GM12878 (cell line): ENCODE results near the gene ENDOV. TPM values are rescaled to one million over a fixed set of nuclear protein-coding genes. Genes with fewer than 3 reads are reported as not detected.

Experiments
- ATAC-seq: fragments of 200-7000 bp; cut with Tn5 transposase; 3 replicates; pipeline ENCODE4 v1.9.1; 2020; ENCODE audit warnings: mild to moderate bottlenecking, moderate library complexity
- BruUV-seq: library from RNA; stranded (reverse); fragments of 400-500 nt; replicated peaks from 2 replicates; lab custom pipeline; 2021; lab: Mats Ljungman, UMichigan
- CTCF ChIA-PET: fragments of 300-600 bp; sonication (Branson Sonifier 250); formaldehyde crosslinking; extraction: SDS; loops from one replicate; lab custom pipeline; 2021; ENCODE audit warnings: inconsistent platforms; lab: Yijun Ruan, JAX
- POLR2A ChIA-PET: fragments of 350-600 bp; formaldehyde crosslinking; extraction: SDS; loops from one replicate; lab custom pipeline; 2021; ENCODE audit warnings: inconsistent platforms; lab: Charles Lee
- RAD21 ChIA-PET: fragments of 300-600 bp; sonication (Branson Sonifier 250); formaldehyde crosslinking; loops from one replicate; lab custom pipeline; 2023; ENCODE audit warnings: antibody characterized with exemption; ENCODE audit not compliant: unreplicated experiment; lab: Charles Lee
- SMC1A ChIA-PET: fragments of 300-600 bp; sonication (Branson Sonifier 250); formaldehyde crosslinking; loops from one replicate; lab custom pipeline; 2023; ENCODE audit not compliant: unreplicated experiment, uncharacterized antibody; lab: Charles Lee
- DNase-seq: peaks from one replicate; pipeline ENCODE4 v3.0.0-alpha.2; 2011; ENCODE audit warnings: low read depth, low spot score
- FAIRE-seq: peaks from 3 replicates; lab custom pipeline; 2011; peaks lifted over from hg19 to GRCh38; lab: Jason Lieb, UNC
- H2AFZ ChIP-seq: 2 replicates; pipeline ENCODE4 v1.6.0; 2011; ENCODE audit warnings: low read depth, low read length, control low read depth; ENCODE audit not compliant: control insufficient read depth
- H3K27ac ChIP-seq: 2 replicates; pipeline ENCODE4 v1.5.1; 2011; ENCODE audit warnings: control low read depth; ENCODE audit not compliant: control insufficient read depth, insufficient read depth
- H3K27me3 ChIP-seq, 2 experiments: replicated peaks in 1 of 2; 2 replicates each; pipeline versions ENCODE4 v1.6.0 to v1.6.1; 2011; ENCODE audit warnings: low read length in 1 of 2; ENCODE audit not compliant: control insufficient read depth in 2 of 2, insufficient read depth in 2 of 2
- H3K36me3 ChIP-seq, 2 experiments: 2 replicates each; pipeline ENCODE4 v1.5.1; 2011; ENCODE audit warnings: low read length in 1 of 2; ENCODE audit not compliant: control insufficient read depth in 2 of 2, insufficient read depth in 2 of 2
- H3K4me1 ChIP-seq: 2 replicates; pipeline ENCODE4 v1.6.1; 2011; ENCODE audit warnings: mild to moderate bottlenecking, low read length, moderate library complexity, mixed read lengths; ENCODE audit not compliant: control insufficient read depth, insufficient read depth
- H3K4me2 ChIP-seq: 2 replicates; pipeline ENCODE4 v1.6.0; 2011; ENCODE audit warnings: control low read depth; ENCODE audit not compliant: control insufficient read depth, insufficient read depth
- H3K4me3 ChIP-seq: fragments of 200-600 bp; sonication (generic); 2 replicates; pipeline ENCODE4 v1.5.1; 2016
- H3K79me2 ChIP-seq: 2 replicates; pipeline ENCODE4 v1.6.0; 2011; ENCODE audit warnings: low read length; ENCODE audit not compliant: control insufficient read depth, insufficient read depth
- H3K9ac ChIP-seq: 2 replicates; pipeline ENCODE4 v1.8.0; 2011; ENCODE audit warnings: low read length, control low read depth, mixed read lengths; ENCODE audit not compliant: control insufficient read depth, insufficient read depth
- H3K9me3 ChIP-seq: replicated peaks from 3 replicates; pipeline ENCODE4 v1.5.1; 2011; ENCODE audit warnings: mild to moderate bottlenecking, low read length; ENCODE audit not compliant: control insufficient read depth, insufficient read depth
- H4K20me1 ChIP-seq: 2 replicates; pipeline ENCODE4 v1.6.0; 2011; ENCODE audit not compliant: control insufficient read depth, insufficient read depth
- BMI1 ChIP-seq: fragments of 450-650 bp; IDR thresholded peaks from 2 replicates; pipeline ENCODE4 v1.6.1; 2016; ENCODE audit warnings: mild to moderate bottlenecking, moderate library complexity, borderline replicate concordance
- CREB1 ChIP-seq: IDR thresholded peaks from 2 replicates; pipeline ENCODE4 v1.6.1; 2012; ENCODE audit warnings: low read depth, mild to moderate bottlenecking, inconsistent platforms
- FOS ChIP-seq: IDR thresholded peaks from 3 replicates; pipeline ENCODE4 v1.6.1; 2011; ENCODE audit warnings: borderline replicate concordance; ENCODE audit not compliant: insufficient read length; ENCODE audit errors: extremely low read depth
- GATAD2B ChIP-seq: fragments of 450-650 bp; conservative IDR thresholded peaks from 2 replicates; pipeline ENCODE4 v1.6.1; 2017; ENCODE audit warnings: low read depth, mild to moderate bottlenecking, moderate library complexity
- LARP7 ChIP-seq: fragments of 450-650 bp; IDR thresholded peaks from 2 replicates; pipeline ENCODE4 v1.6.1; 2017; ENCODE audit warnings: mild to moderate bottlenecking
- NKRF ChIP-seq: fragments of 450-650 bp; conservative IDR thresholded peaks from 2 replicates; pipeline ENCODE4 v1.6.1; 2017; ENCODE audit warnings: mild to moderate bottlenecking, moderate library complexity
- NR2C1 ChIP-seq: fragments of 450-650 bp; IDR thresholded peaks from 2 replicates; pipeline ENCODE4 v1.6.1; 2017; ENCODE audit warnings: antibody characterized with exemption, mild to moderate bottlenecking, moderate library complexity
- NRF1 ChIP-seq: conservative IDR thresholded peaks from 2 replicates; pipeline ENCODE4 v1.6.1; 2011; ENCODE audit warnings: mild to moderate bottlenecking, low read depth, low read length, improper control_type of control experiment
- PKNOX1 ChIP-seq: fragments of 450-650 bp; IDR thresholded peaks from 2 replicates; pipeline ENCODE4 v1.6.1; 2016; ENCODE audit warnings: mild to moderate bottlenecking
- PML ChIP-seq: IDR thresholded peaks from 2 replicates; pipeline ENCODE4 v1.6.1; 2012; ENCODE audit warnings: low read length, inconsistent platforms
- RAD21 ChIP-seq: IDR thresholded peaks from 2 replicates; pipeline ENCODE4 v1.6.1; 2011; ENCODE audit warnings: mild to moderate bottlenecking, low read depth, low read length, moderate library complexity; ENCODE audit not compliant: insufficient read depth
- RELB ChIP-seq: fragments of 450-650 bp; IDR thresholded peaks from 2 replicates; pipeline ENCODE4 v1.6.1; 2017; ENCODE audit warnings: low read depth, mild to moderate bottlenecking, moderate library complexity
- SP1 ChIP-seq: IDR thresholded peaks from one replicate; pipeline ENCODE4 v1.6.1; 2011; ENCODE audit warnings: low read depth, low read length
- SUZ12 ChIP-seq: fragments of 200-600 bp; sonication (generic); IDR thresholded peaks from one replicate; pipeline ENCODE4 v1.6.1; 2018; ENCODE audit warnings: antibody characterized with exemption, mild to moderate bottlenecking; ENCODE audit not compliant: unreplicated experiment
- TAF1 ChIP-seq: IDR thresholded peaks from 2 replicates; pipeline ENCODE4 v1.6.1; 2011; ENCODE audit warnings: mild to moderate bottlenecking, low read depth, low read length, borderline replicate concordance
- ZNF207 ChIP-seq: fragments of 450-650 bp; IDR thresholded peaks from 2 replicates; pipeline ENCODE4 v1.6.1; 2014; ENCODE audit warnings: antibody characterized with exemption, mild to moderate bottlenecking, borderline replicate concordance
- WGBS: methylation state at CpG from one replicate; pipeline ENCODE4 v1.1.6; 2016; ENCODE audit warnings: low lambda C conversion rate; ENCODE audit not compliant: insufficient replicate concordance, insufficient coverage; ENCODE audit errors: missing lambda C conversion rate; 5-methylcytosine and 5-hydroxymethylcytosine counted together
- in situ Hi-C: fragments of 300-500 bp; cut with MboI; formaldehyde crosslinking; loops from 9 replicates; pipeline ENCODE4 v1.14.3; 2018; ENCODE audit warnings: mixed read lengths
- intact Hi-C: fragments of 100-400 bp; cut with micrococcal nuclease; formaldehyde crosslinking; loops from one replicate; pipeline ENCODE4 v1.14.2; 2022; ENCODE audit not compliant: unreplicated experiment
- polyA plus RNA-seq, 11 experiments: library from polyadenylated mRNA; depleted of rRNA in 4 of 11; unstranded in 6 of 11; stranded (reverse) in 5 of 11; fragments of >200 nt; fragmentation: Nextera tagmentation in 4 of 11; fragmentation: Illumina TruSeq in 1 of 11; extraction: Ambion mirVana in 4 of 11; extraction: Trizol in 1 of 11; gene quantifications; 1 replicate in 1 of 11; 2 replicates in 10 of 11; pipeline versions ENCODE4 v1.2.1 to v1.2.3, GENCODE V29; 2011 to 2016; ENCODE audit warnings: inconsistent platforms in 2 of 11, missing spikeins in 2 of 11, low read depth in 1 of 11
- total RNA-seq, 4 experiments: library from RNA; depleted of rRNA in 3 of 4; stranded (reverse); fragments of >200 nt in 3 of 4; fragmentation: Illumina TruSeq in 1 of 4; extraction: Trizol in 1 of 4; gene quantifications; 2 replicates each; pipeline versions ENCODE4 v1.2.1 to v1.2.3, GENCODE V29; 2013 to 2021

Gene ENDOV
- total and polyA plus RNA-seq, 10 of the 15 experiments (the other 5 are each of a cell fraction or from before 2014, with no cell fraction given), result 0.63 to 11.9 (median 8.1) TPM

GRCh38 chr17:80453998-80454556, 39.1 kb downstream of the ENDOV start (continued):
- TF ChIP-seq RAD21, result no peak
- TF ChIP-seq BMI1, result no peak
- 0 out of 2 replicates have a peak, but pooled peaks have one; percentile 24 for TF ChIP-seq LARP7
- no peak for TF ChIP-seq TAF1
- no peak for TF ChIP-seq SP1
- TF ChIP-seq PML, result no peak
- TF ChIP-seq RELB, result peak; percentile 13; the same call in 1 of the 2 replicates
- TF ChIP-seq, all 136 proteins: peak for 7

- Histone ChIP-seq H3K4me3 (peak overlapping the region; percentile 96), H3K36me3 (no peaks in the 10 kb centered on the region), H3K4me1 (peaks cover 8% of the 10 kb centered on the region), H3K27me3 (peaks cover 0 to 3% of the 10 kb centered on the region in 2 experiments; a peak in 1 of 4 replicates), H3K4me2 (peak overlapping the region; percentile 100), H3K9ac (peak overlapping the region; percentile 99), H3K9me3 (no peaks in the 10 kb centered on the region), H3K79me2 (peaks cover 7% of the 10 kb centered on the region), H3K27ac (peak overlapping the region; percentile 89), H2AFZ (peak overlapping the region; percentile 82), H4K20me1 (no peaks in the 10 kb centered on the region)
- ChIA-PET RAD21 (interaction anchor here (0.6 to 1.7 kb wide), 4 partner anchors 27 to 447 kb away, joined by 3 to 11 read pairs (median 4); no protein-coding TSS in a partner anchor), SMC1A (interaction anchor here (0.9 to 1.2 kb wide), 3 partner anchors 9 to 118 kb away, joined by 3 read pairs; partner anchors contain the start of gene ENDOV), CTCF (interaction anchor here (0.5 to 1.5 kb wide), 4 partner anchors 29 to 622 kb away, joined by 3 to 4 read pairs (median 3); no protein-coding TSS in a partner anchor), POLR2A (interaction anchor here (0.6 to 1.6 kb wide), 8 partner anchors 20 to 841 kb away, joined by 3 to 5 read pairs (median 3); partner anchors contain the start of genes RPTOR and SLC38A10)
- peak; percentile 84 for DNase-seq
- peak; percentile 96 for ATAC-seq
- intact Hi-C loops, result loop anchor here (10.0 kb wide), 1 partner anchor 120 kb away; no protein-coding TSS in a partner anchor
- in situ Hi-C loops, result no loop called here
- WGBS, result 1% methylated on average over 46 of the region's 88 CpGs
- BruUV-seq, result TSS peak; percentile 97
- FAIRE-seq, result peak; percentile 93
- no peak; the same call in 1 of the 2 replicates for TF ChIP-seq BMI1
- TF ChIP-seq NR2C1, result no peak
- peak; percentile 68 for TF ChIP-seq GATAD2B
- peak; percentile 76 for TF ChIP-seq NKRF
- peak; percentile 70 for TF ChIP-seq PKNOX1
- TF ChIP-seq CREB1, result peak; percentile 58
- TF ChIP-seq FOS, result no peak
- no peak for TF ChIP-seq NRF1
- TF ChIP-seq SUZ12, result no peak
- TF ChIP-seq ZNF207, result 0 out of 2 replicates have a peak, but pooled peaks have one; percentile 41
Measured at GRCh38 chr17:80454557-80455335, 39.8 kb downstream of the ENDOV start.
